GM12878 (cell line): Measurements from ENCODE around the gene GABPB2. TPM values are rescaled to one million over a fixed set of nuclear protein-coding genes. Genes with fewer than 3 reads are reported as not detected.

Experiments used
- ATAC-seq: fragments of 200-7000 bp; cut with Tn5 transposase; 3 replicates; pipeline ENCODE4 v1.9.1; 2020; ENCODE audit warnings: mild to moderate bottlenecking, moderate library complexity
- BruUV-seq: library from RNA; stranded (reverse); fragments of 400-500 nt; replicated peaks from 2 replicates; lab custom pipeline; 2021; lab: Mats Ljungman, UMichigan
- CTCF ChIA-PET: fragments of 300-600 bp; sonication (Branson Sonifier 250); formaldehyde crosslinking; extraction: SDS; loops from one replicate; lab custom pipeline; 2021; ENCODE audit warnings: inconsistent platforms; lab: Yijun Ruan, JAX
- POLR2A ChIA-PET: fragments of 350-600 bp; formaldehyde crosslinking; extraction: SDS; loops from one replicate; lab custom pipeline; 2021; ENCODE audit warnings: inconsistent platforms; lab: Charles Lee
- RAD21 ChIA-PET: fragments of 300-600 bp; sonication (Branson Sonifier 250); formaldehyde crosslinking; loops from one replicate; lab custom pipeline; 2023; ENCODE audit warnings: antibody characterized with exemption; ENCODE audit not compliant: unreplicated experiment; lab: Charles Lee
- SMC1A ChIA-PET: fragments of 300-600 bp; sonication (Branson Sonifier 250); formaldehyde crosslinking; loops from one replicate; lab custom pipeline; 2023; ENCODE audit not compliant: unreplicated experiment, uncharacterized antibody; lab: Charles Lee
- DNase-seq: peaks from one replicate; pipeline ENCODE4 v3.0.0-alpha.2; 2011; ENCODE audit warnings: low read depth, low spot score
- FAIRE-seq: peaks from 3 replicates; lab custom pipeline; 2011; peaks lifted over from hg19 to GRCh38; lab: Jason Lieb, UNC
- H2AFZ ChIP-seq: 2 replicates; pipeline ENCODE4 v1.6.0; 2011; ENCODE audit warnings: low read depth, low read length, control low read depth; ENCODE audit not compliant: control insufficient read depth
- H3K27ac ChIP-seq: 2 replicates; pipeline ENCODE4 v1.5.1; 2011; ENCODE audit warnings: control low read depth; ENCODE audit not compliant: control insufficient read depth, insufficient read depth
- H3K27me3 ChIP-seq, 2 experiments: replicated peaks in 1 of 2; 2 replicates each; pipeline versions ENCODE4 v1.6.0 to v1.6.1; 2011; ENCODE audit warnings: low read length in 1 of 2; ENCODE audit not compliant: control insufficient read depth in 2 of 2, insufficient read depth in 2 of 2
- H3K36me3 ChIP-seq, 2 experiments: 2 replicates each; pipeline ENCODE4 v1.5.1; 2011; ENCODE audit warnings: low read length in 1 of 2; ENCODE audit not compliant: control insufficient read depth in 2 of 2, insufficient read depth in 2 of 2
- H3K4me1 ChIP-seq: 2 replicates; pipeline ENCODE4 v1.6.1; 2011; ENCODE audit warnings: mild to moderate bottlenecking, low read length, moderate library complexity, mixed read lengths; ENCODE audit not compliant: control insufficient read depth, insufficient read depth
- H3K4me2 ChIP-seq: 2 replicates; pipeline ENCODE4 v1.6.0; 2011; ENCODE audit warnings: control low read depth; ENCODE audit not compliant: control insufficient read depth, insufficient read depth
- H3K4me3 ChIP-seq: fragments of 200-600 bp; sonication (generic); 2 replicates; pipeline ENCODE4 v1.5.1; 2016
- H3K79me2 ChIP-seq: 2 replicates; pipeline ENCODE4 v1.6.0; 2011; ENCODE audit warnings: low read length; ENCODE audit not compliant: control insufficient read depth, insufficient read depth
- H3K9ac ChIP-seq: 2 replicates; pipeline ENCODE4 v1.8.0; 2011; ENCODE audit warnings: low read length, control low read depth, mixed read lengths; ENCODE audit not compliant: control insufficient read depth, insufficient read depth
- H3K9me3 ChIP-seq: replicated peaks from 3 replicates; pipeline ENCODE4 v1.5.1; 2011; ENCODE audit warnings: mild to moderate bottlenecking, low read length; ENCODE audit not compliant: control insufficient read depth, insufficient read depth
- H4K20me1 ChIP-seq: 2 replicates; pipeline ENCODE4 v1.6.0; 2011; ENCODE audit not compliant: control insufficient read depth, insufficient read depth
- CBFB ChIP-seq: IDR thresholded peaks from 2 replicates; pipeline ENCODE4 v1.6.1; 2016; ENCODE audit warnings: antibody characterized with exemption, low read depth
- CHD2 ChIP-seq: IDR thresholded peaks from 2 replicates; pipeline ENCODE4 v1.6.1; 2011; ENCODE audit warnings: low read depth, low read length, improper control_type of control experiment, borderline replicate concordance
- CHD4 ChIP-seq: fragments of 200-600 bp; sonication (generic); IDR thresholded peaks from 2 replicates; pipeline ENCODE4 v1.6.1; 2016; ENCODE audit warnings: mild to moderate bottlenecking
- EGR1 ChIP-seq, 2 experiments: IDR thresholded peaks; 1 replicate in 1 of 2; 2 replicates in 1 of 2; pipeline ENCODE4 v1.6.1; 2011 to 2012; ENCODE audit warnings: low read depth in 2 of 2, low read length in 2 of 2, borderline replicate concordance in 1 of 2, mild to moderate bottlenecking in 1 of 2, moderate library complexity in 1 of 2
- EP300 ChIP-seq, 2 experiments: fragments of 150-350 bp in 1 of 2; IDR thresholded peaks; 2 replicates each; pipeline ENCODE4 v1.6.1; 2011 to 2012; ENCODE audit warnings: low read depth in 2 of 2, low read length in 2 of 2, borderline replicate concordance in 1 of 2, improper control_type of control experiment in 1 of 2, inconsistent platforms in 1 of 2; ENCODE audit not compliant: control insufficient read depth in 1 of 2
- GATAD2B ChIP-seq: fragments of 450-650 bp; conservative IDR thresholded peaks from 2 replicates; pipeline ENCODE4 v1.6.1; 2017; ENCODE audit warnings: low read depth, mild to moderate bottlenecking, moderate library complexity
- LARP7 ChIP-seq: fragments of 450-650 bp; IDR thresholded peaks from 2 replicates; pipeline ENCODE4 v1.6.1; 2017; ENCODE audit warnings: mild to moderate bottlenecking
- MTA2 ChIP-seq: fragments of 450-650 bp; IDR thresholded peaks from 2 replicates; pipeline ENCODE4 v1.6.1; 2016; ENCODE audit warnings: low read depth, mild to moderate bottlenecking, moderate library complexity
- NBN ChIP-seq: fragments of 450-650 bp; IDR thresholded peaks from 2 replicates; pipeline ENCODE4 v1.6.1; 2016
- NRF1 ChIP-seq: conservative IDR thresholded peaks from 2 replicates; pipeline ENCODE4 v1.6.1; 2011; ENCODE audit warnings: mild to moderate bottlenecking, low read depth, low read length, improper control_type of control experiment
- PAX5 ChIP-seq: IDR thresholded peaks from 2 replicates; pipeline ENCODE4 v1.6.1; 2011; ENCODE audit warnings: low read depth, low read length, borderline replicate concordance
- SMARCA5 ChIP-seq: fragments of 450-650 bp; IDR thresholded peaks from 2 replicates; pipeline ENCODE4 v1.6.1; 2017; ENCODE audit warnings: mild to moderate bottlenecking
- SMC3 ChIP-seq: IDR thresholded peaks from 2 replicates; pipeline ENCODE4 v1.6.1; 2011; ENCODE audit warnings: low read length, improper control_type of control experiment, borderline replicate concordance
- ZNF274 ChIP-seq: IDR thresholded peaks from one replicate; pipeline ENCODE4 v1.8.0; 2011; ENCODE audit not compliant: insufficient read length, insufficient read depth
- WGBS: methylation state at CpG from one replicate; pipeline ENCODE4 v1.1.6; 2016; ENCODE audit warnings: low lambda C conversion rate; ENCODE audit not compliant: insufficient replicate concordance, insufficient coverage; ENCODE audit errors: missing lambda C conversion rate; 5-methylcytosine and 5-hydroxymethylcytosine counted together
- in situ Hi-C: fragments of 300-500 bp; cut with MboI; formaldehyde crosslinking; loops from 9 replicates; pipeline ENCODE4 v1.14.3; 2018; ENCODE audit warnings: mixed read lengths
- intact Hi-C: fragments of 100-400 bp; cut with micrococcal nuclease; formaldehyde crosslinking; loops from one replicate; pipeline ENCODE4 v1.14.2; 2022; ENCODE audit not compliant: unreplicated experiment
- polyA plus RNA-seq, 11 experiments: library from polyadenylated mRNA; depleted of rRNA in 4 of 11; unstranded in 6 of 11; stranded (reverse) in 5 of 11; fragments of >200 nt; fragmentation: Nextera tagmentation in 4 of 11; fragmentation: Illumina TruSeq in 1 of 11; extraction: Ambion mirVana in 4 of 11; extraction: Trizol in 1 of 11; gene quantifications; 1 replicate in 1 of 11; 2 replicates in 10 of 11; pipeline versions ENCODE4 v1.2.1 to v1.2.3, GENCODE V29; 2011 to 2016; ENCODE audit warnings: inconsistent platforms in 2 of 11, missing spikeins in 2 of 11, low read depth in 1 of 11
- total RNA-seq, 4 experiments: library from RNA; depleted of rRNA in 3 of 4; stranded (reverse); fragments of >200 nt in 3 of 4; fragmentation: Illumina TruSeq in 1 of 4; extraction: Trizol in 1 of 4; gene quantifications; 2 replicates each; pipeline versions ENCODE4 v1.2.1 to v1.2.3, GENCODE V29; 2013 to 2021
- TF ChIP-seq, protein P1 (sequence below): fragments of 450-650 bp; IDR thresholded peaks from 2 replicates; pipeline ENCODE4 v1.6.1; 2014; ENCODE audit warnings: mild to moderate bottlenecking
- TF ChIP-seq, protein P2 (sequence below): IDR thresholded peaks from 2 replicates; pipeline ENCODE4 v1.6.1; 2011; ENCODE audit warnings: mild to moderate bottlenecking, low read depth, low read length, moderate library complexity; ENCODE audit not compliant: insufficient replicate concordance

The GABPB2 gene
- total and polyA plus RNA-seq, 10 of the 15 experiments (the other 5 are each of a cell fraction or from before 2014, with no cell fraction given) = 2.3 to 10.5 (median 6.9) TPM

DNA sequence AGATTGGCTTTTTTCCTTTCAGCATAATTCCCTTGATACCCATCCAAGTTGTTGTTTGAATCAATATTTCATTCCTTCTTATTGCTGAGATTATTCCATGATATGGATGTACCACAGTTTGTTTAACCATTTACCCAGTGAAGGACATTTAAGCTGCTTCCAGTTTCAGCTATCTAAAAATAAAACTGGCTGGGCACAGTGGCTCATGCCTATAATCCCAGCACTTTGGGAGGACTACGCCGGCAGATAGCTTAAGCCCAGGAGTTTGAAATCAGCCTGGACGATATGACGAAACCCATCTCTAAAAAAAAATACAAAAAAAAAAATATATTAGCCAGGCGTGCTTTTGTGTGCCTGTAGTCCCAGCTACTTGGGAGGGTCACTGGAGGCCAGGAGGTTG is 43.3 kb downstream of the GABPB2 start:
- H4K20me1 ChIP-seq = no peaks in the 10 kb centered on the region
- no peak overlapping the region for H3K4me2 ChIP-seq
- 96% methylated on average over 5 of the region's 5 CpGs for WGBS
- DNase-seq (no peak), ATAC-seq (no peak), FAIRE-seq (no peak)
- no peaks in the 10 kb centered on the region for H3K27me3 ChIP-seq
- no peaks in the 10 kb centered on the region for H3K79me2 ChIP-seq
- no peaks in the 10 kb centered on the region for H3K36me3 ChIP-seq
- ChIA-PET CTCF (interaction anchor here (0.6 to 5.2 kb wide), 3 partner anchors 14 to 121 kb away, joined by 3 to 34 read pairs (median 3); no protein-coding TSS in a partner anchor), RAD21 (interaction anchor here (1.6 kb wide), 1 partner anchor 14 kb away, joined by 5 read pairs; no protein-coding TSS in a partner anchor), SMC1A (interaction anchor here (1.6 kb wide), 1 partner anchor 14 kb away, joined by 7 read pairs; no protein-coding TSS in a partner anchor), POLR2A (interaction anchor here (0.6 kb wide), 1 partner anchor 35 kb away, joined by 4 read pairs; no protein-coding TSS in a partner anchor)
- in situ Hi-C loops = no loop called here
- no TSS peak for BruUV-seq
- no peak overlapping the region for H2AFZ ChIP-seq
- H3K27ac ChIP-seq = no peak overlapping the region
- intact Hi-C loops = no loop called here
- no peak overlapping the region for H3K4me3 ChIP-seq
- H3K9me3 ChIP-seq = no peaks in the 10 kb centered on the region
- TF ChIP-seq MTA2 (no peak), NBN (no peak)
- no peak overlapping the region for H3K9ac ChIP-seq
- H3K4me1 ChIP-seq = no peaks in the 10 kb centered on the region

DNA sequence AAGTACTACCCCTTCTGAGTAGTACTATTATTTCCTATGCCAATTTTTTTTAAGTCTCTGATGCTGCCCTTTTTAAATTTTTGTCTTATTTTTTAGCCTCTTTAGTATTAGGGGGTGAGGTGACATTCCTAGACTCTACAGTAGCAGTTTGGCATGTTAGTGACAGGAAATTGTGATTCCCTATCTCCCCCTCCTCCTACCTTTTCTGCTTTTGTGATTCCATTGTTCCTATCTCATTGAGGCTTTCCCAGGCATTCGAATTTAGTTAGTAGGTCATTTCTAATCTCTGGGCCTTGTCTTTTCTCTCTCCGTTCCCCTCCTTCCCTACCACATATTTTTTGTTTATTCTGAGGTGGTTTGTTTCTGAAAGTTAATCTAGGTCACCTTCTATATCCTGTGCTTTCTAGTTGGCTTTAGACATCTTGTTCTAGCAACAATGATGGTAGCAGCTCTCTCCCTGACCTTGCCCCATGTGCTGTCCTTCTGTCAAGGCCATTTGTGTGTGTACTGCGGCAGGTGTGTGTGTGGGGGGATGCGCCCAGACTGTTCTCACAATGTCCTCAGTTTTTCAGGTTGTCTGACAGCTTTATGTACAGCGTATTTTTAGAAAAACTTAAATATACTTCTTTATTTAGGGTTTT is 54.3 kb downstream of the GABPB2 start:
- in situ Hi-C loops (no loop called here), intact Hi-C loops (no loop called here)
- Histone ChIP-seq H3K79me2 (no peaks in the 10 kb centered on the region), H4K20me1 (no peaks in the 10 kb centered on the region), H3K36me3 (no peaks in the 10 kb centered on the region; a peak in 1 of 4 replicates), H3K27me3 (no peaks in the 10 kb centered on the region), H3K9me3 (no peaks in the 10 kb centered on the region), H3K4me1 (no peaks in the 10 kb centered on the region), H3K4me2 (no peak overlapping the region), H3K4me3 (no peak overlapping the region), H3K9ac (no peak overlapping the region), H2AFZ (no peak overlapping the region), H3K27ac (no peak overlapping the region)
- no peak for DNase-seq
- WGBS = 71% methylated on average over 5 of the region's 5 CpGs
- BruUV-seq = no TSS peak
- ChIA-PET RAD21 (no interaction called here), POLR2A (no interaction called here), CTCF (interaction anchor here (0.6 to 1.3 kb wide), 2 partner anchors 15 to 25 kb away, joined by 3 read pairs; no protein-coding TSS in a partner anchor), SMC1A (no interaction called here)
- FAIRE-seq = no peak
- ATAC-seq = no peak
- no peak for TF ChIP-seq GATAD2B
- TF ChIP-seq CHD2 = no peak
- TF ChIP-seq PAX5 = no peak
- TF ChIP-seq ZNF274 = no peak
- TF ChIP-seq SMC3 = no peak
- TF ChIP-seq, protein P1, sequence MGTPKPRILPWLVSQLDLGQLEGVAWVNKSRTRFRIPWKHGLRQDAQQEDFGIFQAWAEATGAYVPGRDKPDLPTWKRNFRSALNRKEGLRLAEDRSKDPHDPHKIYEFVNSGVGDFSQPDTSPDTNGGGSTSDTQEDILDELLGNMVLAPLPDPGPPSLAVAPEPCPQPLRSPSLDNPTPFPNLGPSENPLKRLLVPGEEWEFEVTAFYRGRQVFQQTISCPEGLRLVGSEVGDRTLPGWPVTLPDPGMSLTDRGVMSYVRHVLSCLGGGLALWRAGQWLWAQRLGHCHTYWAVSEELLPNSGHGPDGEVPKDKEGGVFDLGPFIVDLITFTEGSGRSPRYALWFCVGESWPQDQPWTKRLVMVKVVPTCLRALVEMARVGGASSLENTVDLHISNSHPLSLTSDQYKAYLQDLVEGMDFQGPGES = no peak
- TF ChIP-seq SMARCA5 = no peak
- no peak for TF ChIP-seq LARP7
- no peak for TF ChIP-seq NRF1
- TF ChIP-seq CBFB = no peak
- no peak for TF ChIP-seq EGR1 (IDR thresholded peaks at IDR 0.05; ENCODE audit: borderline replicate concordance in 1 of 2, low read depth in 2 of 2, low read length in 2 of 2)
- TF ChIP-seq CHD4 = no peak
- no peak for TF ChIP-seq EP300 (IDR thresholded peaks at IDR 0.05; ENCODE audit: borderline replicate concordance in 1 of 2, control insufficient read depth in 1 of 2, low read depth in 2 of 2, low read length in 2 of 2)
- TF ChIP-seq, protein P2, sequence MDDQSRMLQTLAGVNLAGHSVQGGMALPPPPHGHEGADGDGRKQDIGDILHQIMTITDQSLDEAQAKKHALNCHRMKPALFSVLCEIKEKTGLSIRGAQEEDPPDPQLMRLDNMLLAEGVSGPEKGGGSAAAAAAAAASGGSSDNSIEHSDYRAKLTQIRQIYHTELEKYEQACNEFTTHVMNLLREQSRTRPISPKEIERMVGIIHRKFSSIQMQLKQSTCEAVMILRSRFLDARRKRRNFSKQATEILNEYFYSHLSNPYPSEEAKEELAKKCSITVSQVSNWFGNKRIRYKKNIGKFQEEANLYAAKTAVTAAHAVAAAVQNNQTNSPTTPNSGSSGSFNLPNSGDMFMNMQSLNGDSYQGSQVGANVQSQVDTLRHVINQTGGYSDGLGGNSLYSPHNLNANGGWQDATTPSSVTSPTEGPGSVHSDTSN = no peak
